ENCODE results near the gene MYO5A.

DNA sequence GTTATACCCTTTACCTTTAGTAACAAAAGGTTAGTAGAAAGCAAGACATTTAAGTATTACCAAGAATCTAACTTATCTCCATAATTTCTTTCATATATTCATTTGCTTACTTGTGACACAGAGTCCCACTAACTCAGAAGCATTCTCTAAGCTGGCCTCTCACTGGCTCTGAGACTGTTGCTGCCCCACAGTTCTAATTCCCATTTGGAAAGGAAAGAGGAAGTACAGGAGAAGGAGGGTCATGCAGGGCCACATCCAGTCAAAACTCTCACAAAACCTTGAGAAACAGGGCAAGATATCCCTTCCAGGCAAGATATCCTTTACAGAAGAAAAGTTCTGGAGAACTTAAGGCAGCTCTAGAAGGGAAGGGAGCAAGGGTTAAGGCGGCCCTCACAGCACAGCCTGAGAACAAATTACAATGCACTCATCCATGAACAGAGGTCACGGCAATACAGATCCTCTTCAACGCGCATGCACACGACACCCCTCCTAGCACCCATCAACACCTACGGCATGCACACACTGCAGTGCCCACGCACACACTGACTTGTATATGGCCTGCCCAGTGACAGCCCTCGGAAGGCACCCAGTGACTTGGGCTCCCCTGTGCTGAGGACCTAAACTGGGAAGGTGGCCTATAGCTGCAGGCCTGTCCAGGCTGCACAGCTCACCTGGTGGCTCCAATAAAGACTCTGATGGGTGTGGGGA, 220.1 kb downstream of the MYO5A start:
- TF ChIP-seq, protein P1, sequence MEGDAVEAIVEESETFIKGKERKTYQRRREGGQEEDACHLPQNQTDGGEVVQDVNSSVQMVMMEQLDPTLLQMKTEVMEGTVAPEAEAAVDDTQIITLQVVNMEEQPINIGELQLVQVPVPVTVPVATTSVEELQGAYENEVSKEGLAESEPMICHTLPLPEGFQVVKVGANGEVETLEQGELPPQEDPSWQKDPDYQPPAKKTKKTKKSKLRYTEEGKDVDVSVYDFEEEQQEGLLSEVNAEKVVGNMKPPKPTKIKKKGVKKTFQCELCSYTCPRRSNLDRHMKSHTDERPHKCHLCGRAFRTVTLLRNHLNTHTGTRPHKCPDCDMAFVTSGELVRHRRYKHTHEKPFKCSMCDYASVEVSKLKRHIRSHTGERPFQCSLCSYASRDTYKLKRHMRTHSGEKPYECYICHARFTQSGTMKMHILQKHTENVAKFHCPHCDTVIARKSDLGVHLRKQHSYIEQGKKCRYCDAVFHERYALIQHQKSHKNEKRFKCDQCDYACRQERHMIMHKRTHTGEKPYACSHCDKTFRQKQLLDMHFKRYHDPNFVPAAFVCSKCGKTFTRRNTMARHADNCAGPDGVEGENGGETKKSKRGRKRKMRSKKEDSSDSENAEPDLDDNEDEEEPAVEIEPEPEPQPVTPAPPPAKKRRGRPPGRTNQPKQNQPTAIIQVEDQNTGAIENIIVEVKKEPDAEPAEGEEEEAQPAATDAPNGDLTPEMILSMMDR (IDR thresholded peaks at IDR 0.05): no peak
- no peak for TF ChIP-seq POLR2A (IDR thresholded peaks at IDR 0.05)

Measured in Peyer's patch (tissue), 4 donors.